Activated CD8-positive, alpha-beta memory T cell treated with anti-CD3 and anti-CD28 coated beads, Interleukin-2, amount 10 ng/mL, durations not matched to agents 7 days and 5 days (primary cell): Measurements from ENCODE around the gene COX10. TPM values are rescaled to one million over a fixed set of nuclear protein-coding genes. Genes with fewer than 3 reads are reported as not detected.

ENCODE experiments used
- ATAC-seq: fragments of 150-1000 bp; cut with Tn5 transposase; one replicate; pipeline ENCODE4 v1.10.0; 2021; ENCODE audit warnings: moderate library complexity
- CTCF ChIA-PET: fragments of 350-600 bp; sonication (Branson Sonifier 250); formaldehyde crosslinking; loops from one replicate; lab custom pipeline; 2021; ENCODE audit warnings: antibody characterized with exemption; lab: Charles Lee
- DNase-seq: peaks from one replicate; pipeline ENCODE4 v3.0.0-alpha.2; 2020
- H3K27ac Mint-ChIP-seq: one replicate; pipeline ENCODE4 v1.8.0; 2021; ENCODE audit warnings: mild to moderate bottlenecking, mixed read lengths
- H3K27me3 Mint-ChIP-seq: one replicate; pipeline ENCODE4 v1.8.0; 2021; ENCODE audit warnings: mixed read lengths
- H3K36me3 Mint-ChIP-seq: one replicate; pipeline ENCODE4 v1.8.0; 2021; ENCODE audit warnings: mild to moderate bottlenecking, mixed read lengths
- H3K4me1 Mint-ChIP-seq: one replicate; pipeline ENCODE4 v1.8.0; 2021; ENCODE audit warnings: mixed read lengths
- H3K4me3 Mint-ChIP-seq: one replicate; pipeline ENCODE4 v1.8.0; 2021; ENCODE audit warnings: mild to moderate bottlenecking, moderate library complexity, mixed read lengths
- H3K9me3 Mint-ChIP-seq: one replicate; pipeline ENCODE4 v1.8.0; 2022; ENCODE audit warnings: low read depth, mixed read lengths
- total RNA-seq, 2 experiments: library from RNA; stranded (reverse); gene quantifications; one replicate each; pipeline ENCODE4 v1.2.3, GENCODE V29; 2021

COX10 gene
- total RNA-seq, 2 experiments from 2014 or later = 20.3 to 29.7 TPM

GRCh38 chr17:14245629-14246028, 176.3 kb downstream of the COX10 start:
- H3K4me1 Mint-ChIP-seq = no peaks in the 10 kb centered on the region
- CTCF ChIA-PET = interaction anchor here (1.8 kb wide), 1 partner anchor 57 kb away, joined by 3 read pairs; no protein-coding TSS in a partner anchor
- H3K27ac Mint-ChIP-seq = no peak overlapping the region
- H3K36me3 Mint-ChIP-seq = no peaks in the 10 kb centered on the region
- DNase-seq = no peak
- H3K9me3 Mint-ChIP-seq = no peaks in the 10 kb centered on the region
- H3K27me3 Mint-ChIP-seq = peaks cover 2% of the 10 kb centered on the region
- H3K4me3 Mint-ChIP-seq = no peak overlapping the region
- no peak for ATAC-seq

Other genes with a start within 250 kb of the COX10 start
- not detected for gene CDRT15, start 167.4 kb downstream of the COX10 start, total RNA-seq
- 10 to 100 TPM in 1 of 2 experiments, 1 to 10 TPM in 1; 6.9 to 24.9 TPM for gene HS3ST3B1, start 231.6 kb downstream of the COX10 start, total RNA-seq